Measurements from ENCODE around the gene OR5M3.

The OR5M3 gene

GRCh38 chr11:56473252-56473651 lies at the start of gene OR5M3:
OR5M3 (minus strand) TSS chr11:56473352; CDS start chr11:56470497, 2,855 bp downstream.
- FAIRE-seq: no peak

GRCh38 chr11:56522008-56522407 lies 48.9 kb upstream of the OR5M3 start:
- FAIRE-seq: no peak

GRCh38 chr11:56513280-56513679 lies 40.1 kb upstream of the OR5M3 start:
- FAIRE-seq: no peak

GRCh38 chr11:56509439-56509838 lies 36.3 kb upstream of the OR5M3 start:
- no peak for FAIRE-seq

- no peak for FAIRE-seq
Measured at GRCh38 chr11:56497010-56497409, 23.9 kb upstream of the OR5M3 start.

DNA sequence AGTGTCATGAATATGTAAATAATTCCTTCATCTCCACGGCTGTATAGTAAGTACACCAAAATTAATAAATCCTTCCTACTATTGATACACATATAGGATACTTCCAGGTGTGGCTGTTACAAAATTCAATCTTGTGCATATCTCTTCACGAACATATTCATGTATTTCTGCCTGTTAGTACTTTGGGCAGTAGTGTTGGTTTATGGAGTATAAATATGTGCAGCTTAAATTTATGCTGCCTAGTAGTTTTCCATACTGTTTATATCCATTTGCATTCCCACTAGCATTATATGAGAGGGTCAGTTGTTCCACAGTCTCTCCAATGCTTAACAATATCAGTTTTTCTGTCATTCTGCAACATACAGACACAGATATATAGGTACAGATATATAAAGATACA lies 22.0 kb upstream of the OR5M3 start:
- FAIRE-seq: no peak

- no peak for FAIRE-seq
Measured at GRCh38 chr11:56491270-56491669, 18.1 kb upstream of the OR5M3 start, which contains the start of gene OR5M8. OR5M8 (minus strand) TSS chr11:56491370; CDS start chr11:56491370, 0 bp downstream.

DNA sequence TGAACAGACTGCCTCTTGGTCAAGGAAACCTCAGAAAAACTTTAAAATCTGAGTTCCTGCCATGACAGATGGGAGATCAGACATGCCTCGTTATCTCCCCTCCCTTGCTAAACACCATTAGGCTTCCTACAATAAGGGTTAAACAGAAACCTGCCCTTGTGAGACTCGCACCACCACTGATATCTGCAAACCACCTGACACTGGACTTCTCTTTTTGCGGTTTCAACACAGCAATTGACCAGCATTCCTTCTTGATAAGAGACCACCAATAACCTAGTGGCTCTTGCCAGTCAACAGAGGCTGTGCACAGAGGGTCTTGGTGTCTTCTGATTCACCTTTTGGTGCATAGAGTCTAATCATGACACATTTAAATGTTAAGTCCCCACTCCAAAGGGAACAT lies 13.6 kb upstream of the OR5M3 start:
- FAIRE-seq: no peak

GRCh38 chr11:56474729-56475235 lies 1.6 kb upstream of the OR5M3 start:
- no peak for FAIRE-seq

DNA sequence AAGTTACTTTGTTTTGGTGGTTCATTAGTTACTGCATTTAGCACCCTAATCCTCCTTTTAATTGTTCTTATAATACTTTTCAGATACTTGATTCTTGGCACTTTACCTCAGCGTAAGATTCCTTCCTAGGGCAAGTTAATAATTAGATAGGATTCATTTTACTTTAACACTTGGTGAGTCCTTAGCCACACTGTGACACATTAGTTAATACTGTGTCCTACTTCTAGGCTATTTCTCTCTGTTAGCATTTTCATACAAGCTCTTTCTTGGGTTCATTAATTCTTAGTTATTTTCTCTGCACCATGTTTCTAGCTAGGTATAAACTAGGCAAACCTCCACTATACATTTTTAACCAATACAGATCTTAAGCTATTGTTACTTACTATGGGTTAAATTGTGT lies 16.1 kb downstream of the OR5M3 start:
- FAIRE-seq: no peak

DNA sequence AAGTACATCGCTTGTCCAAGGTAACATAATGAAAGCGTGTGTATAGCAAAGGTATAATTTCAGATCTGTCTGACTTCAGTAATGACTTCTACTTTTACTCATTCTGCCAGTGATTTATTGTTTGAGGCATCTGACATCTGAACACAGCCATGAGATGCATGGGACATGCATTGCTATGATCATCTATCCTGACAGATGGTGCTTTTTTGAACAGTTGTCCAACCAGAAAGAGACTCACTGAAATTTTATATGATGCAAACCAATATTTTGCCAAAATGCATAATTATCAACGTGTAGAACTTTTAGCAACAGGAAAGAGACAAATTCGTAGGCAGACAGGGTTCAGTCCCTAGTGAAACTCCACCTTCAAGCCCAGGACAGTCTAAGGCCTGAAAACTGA lies 19.6 kb downstream of the OR5M3 start:
- FAIRE-seq: no peak

Measured in islet of Langerhans (tissue), 1 donor.